GM12891 (cell line): Measurements from ENCODE around the gene TUBB3.

Experiments used
- POLR2A ChIP-seq: IDR thresholded peaks from 2 replicates; pipeline ENCODE4 v1.6.1; 2011; ENCODE audit warnings: low read depth, low read length, control low read depth
- POLR2AphosphoS5 ChIP-seq: IDR thresholded peaks from 2 replicates; pipeline ENCODE4 v1.6.1; 2011; ENCODE audit warnings: low read depth, low read length, control low read depth
- SPI1 ChIP-seq: IDR thresholded peaks from 2 replicates; pipeline ENCODE4 v1.6.1; 2011; ENCODE audit warnings: low read depth, low read length, control low read depth

GRCh38 chr16:89957216-89957785 is 34.2 kb downstream of the TUBB3 start:
- TF ChIP-seq POLR2A (no peak), POLR2AphosphoS5 (no peak), SPI1 (no peak)
